SK-N-SH (cell line): ENCODE measurements around the gene DIPK1A.

Experiments used
- ELF1 ChIP-seq: IDR thresholded peaks from 2 replicates; pipeline ENCODE4 v1.4.0; 2012
- EP300 ChIP-seq, 2 experiments: IDR thresholded peaks; 2 replicates each; pipeline versions ENCODE4 v1.4.0 to v1.6.1; 2012; ENCODE audit warnings: borderline replicate concordance in 1 of 2, low read depth in 1 of 2, low read length in 1 of 2
- FOXM1 ChIP-seq: IDR thresholded peaks from 2 replicates; pipeline ENCODE4 v1.4.0; 2012; ENCODE audit warnings: low read depth, mild to moderate bottlenecking
- JUND ChIP-seq: IDR thresholded peaks from 2 replicates; pipeline ENCODE4 v1.4.0; 2012
- MXI1 ChIP-seq: IDR thresholded peaks from 2 replicates; pipeline ENCODE4 v1.6.1; 2012; ENCODE audit warnings: mild to moderate bottlenecking, low read depth, low read length, improper control_type of control experiment
- NRF1 ChIP-seq: IDR thresholded peaks from 2 replicates; pipeline ENCODE4 v1.6.1; 2012; ENCODE audit warnings: low read depth, mild to moderate bottlenecking, low read length
- POLR2AphosphoS5 ChIP-seq: IDR thresholded peaks from 2 replicates; pipeline ENCODE4 v1.6.1; 2012; ENCODE audit warnings: low read depth, low read length
- RFX5 ChIP-seq: IDR thresholded peaks from 2 replicates; pipeline ENCODE4 v1.6.1; 2012; ENCODE audit warnings: mild to moderate bottlenecking, improper control_type of control experiment, low read length
- YY1 ChIP-seq: IDR thresholded peaks from 2 replicates; pipeline ENCODE4 v1.4.0; 2012; ENCODE audit warnings: low read depth, mild to moderate bottlenecking
- TF ChIP-seq, protein P1 (sequence below): IDR thresholded peaks from 2 replicates; pipeline ENCODE4 v1.4.0; 2012; ENCODE audit warnings: low read depth
- TF ChIP-seq, protein P2 (sequence below): fragments of 200-600 bp; sonication (generic); IDR thresholded peaks from 2 replicates; pipeline ENCODE4 v1.6.1; 2017; ENCODE audit warnings: antibody characterized with exemption, mild to moderate bottlenecking, moderate library complexity
- TF ChIP-seq, protein P3 (sequence below): fragments of 150-350 bp; IDR thresholded peaks from 2 replicates; pipeline ENCODE4 v1.6.1; 2017; ENCODE audit warnings: antibody characterized with exemption, low read length, low read depth, borderline replicate concordance
- TF ChIP-seq, protein P4 (sequence below): IDR thresholded peaks from 2 replicates; pipeline ENCODE4 v1.6.1; 2012; ENCODE audit warnings: mild to moderate bottlenecking, low read depth, low read length, moderate library complexity
- TF ChIP-seq, protein P5 (sequence below): IDR thresholded peaks from 2 replicates; pipeline ENCODE4 v1.4.0; 2012; ENCODE audit warnings: low read depth, borderline replicate concordance

DNA sequence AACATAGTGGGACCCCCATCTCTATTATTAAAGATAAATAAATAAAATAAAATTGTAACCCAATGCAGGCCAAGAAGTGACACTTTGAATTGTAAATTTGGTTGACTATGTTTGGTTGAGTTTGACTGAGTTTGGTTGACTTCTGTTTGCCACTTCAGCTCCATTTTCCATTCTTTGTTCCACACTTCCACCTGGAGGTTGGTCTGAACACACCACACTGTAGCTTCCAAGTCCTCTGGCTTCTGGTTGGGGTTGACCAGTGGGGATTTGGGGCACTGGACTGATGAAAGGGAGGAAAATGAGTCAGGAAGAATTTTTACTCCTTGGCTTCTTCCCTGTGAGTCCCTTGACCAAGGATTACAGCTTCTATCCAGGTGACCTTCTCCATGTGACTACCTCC is 40.6 kb upstream of the DIPK1A start:
- TF ChIP-seq NRF1 (no peak), POLR2AphosphoS5 (no peak), MXI1 (no peak), FOXM1 (no peak), RFX5 (no peak), JUND (no peak), YY1 (no peak), EP300 (IDR thresholded peaks at IDR 0.05; ENCODE audit: borderline replicate concordance in 1 of 2, low read depth in 1 of 2, low read length in 1 of 2) (no peak), ELF1 (no peak)
- TF ChIP-seq, protein P1, sequence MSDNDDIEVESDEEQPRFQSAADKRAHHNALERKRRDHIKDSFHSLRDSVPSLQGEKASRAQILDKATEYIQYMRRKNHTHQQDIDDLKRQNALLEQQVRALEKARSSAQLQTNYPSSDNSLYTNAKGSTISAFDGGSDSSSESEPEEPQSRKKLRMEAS, result no peak
- TF ChIP-seq, protein P2, sequence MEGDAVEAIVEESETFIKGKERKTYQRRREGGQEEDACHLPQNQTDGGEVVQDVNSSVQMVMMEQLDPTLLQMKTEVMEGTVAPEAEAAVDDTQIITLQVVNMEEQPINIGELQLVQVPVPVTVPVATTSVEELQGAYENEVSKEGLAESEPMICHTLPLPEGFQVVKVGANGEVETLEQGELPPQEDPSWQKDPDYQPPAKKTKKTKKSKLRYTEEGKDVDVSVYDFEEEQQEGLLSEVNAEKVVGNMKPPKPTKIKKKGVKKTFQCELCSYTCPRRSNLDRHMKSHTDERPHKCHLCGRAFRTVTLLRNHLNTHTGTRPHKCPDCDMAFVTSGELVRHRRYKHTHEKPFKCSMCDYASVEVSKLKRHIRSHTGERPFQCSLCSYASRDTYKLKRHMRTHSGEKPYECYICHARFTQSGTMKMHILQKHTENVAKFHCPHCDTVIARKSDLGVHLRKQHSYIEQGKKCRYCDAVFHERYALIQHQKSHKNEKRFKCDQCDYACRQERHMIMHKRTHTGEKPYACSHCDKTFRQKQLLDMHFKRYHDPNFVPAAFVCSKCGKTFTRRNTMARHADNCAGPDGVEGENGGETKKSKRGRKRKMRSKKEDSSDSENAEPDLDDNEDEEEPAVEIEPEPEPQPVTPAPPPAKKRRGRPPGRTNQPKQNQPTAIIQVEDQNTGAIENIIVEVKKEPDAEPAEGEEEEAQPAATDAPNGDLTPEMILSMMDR, result no peak
- TF ChIP-seq, protein P3, sequence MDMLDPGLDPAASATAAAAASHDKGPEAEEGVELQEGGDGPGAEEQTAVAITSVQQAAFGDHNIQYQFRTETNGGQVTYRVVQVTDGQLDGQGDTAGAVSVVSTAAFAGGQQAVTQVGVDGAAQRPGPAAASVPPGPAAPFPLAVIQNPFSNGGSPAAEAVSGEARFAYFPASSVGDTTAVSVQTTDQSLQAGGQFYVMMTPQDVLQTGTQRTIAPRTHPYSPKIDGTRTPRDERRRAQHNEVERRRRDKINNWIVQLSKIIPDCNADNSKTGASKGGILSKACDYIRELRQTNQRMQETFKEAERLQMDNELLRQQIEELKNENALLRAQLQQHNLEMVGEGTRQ, result no peak
- TF ChIP-seq, protein P4, sequence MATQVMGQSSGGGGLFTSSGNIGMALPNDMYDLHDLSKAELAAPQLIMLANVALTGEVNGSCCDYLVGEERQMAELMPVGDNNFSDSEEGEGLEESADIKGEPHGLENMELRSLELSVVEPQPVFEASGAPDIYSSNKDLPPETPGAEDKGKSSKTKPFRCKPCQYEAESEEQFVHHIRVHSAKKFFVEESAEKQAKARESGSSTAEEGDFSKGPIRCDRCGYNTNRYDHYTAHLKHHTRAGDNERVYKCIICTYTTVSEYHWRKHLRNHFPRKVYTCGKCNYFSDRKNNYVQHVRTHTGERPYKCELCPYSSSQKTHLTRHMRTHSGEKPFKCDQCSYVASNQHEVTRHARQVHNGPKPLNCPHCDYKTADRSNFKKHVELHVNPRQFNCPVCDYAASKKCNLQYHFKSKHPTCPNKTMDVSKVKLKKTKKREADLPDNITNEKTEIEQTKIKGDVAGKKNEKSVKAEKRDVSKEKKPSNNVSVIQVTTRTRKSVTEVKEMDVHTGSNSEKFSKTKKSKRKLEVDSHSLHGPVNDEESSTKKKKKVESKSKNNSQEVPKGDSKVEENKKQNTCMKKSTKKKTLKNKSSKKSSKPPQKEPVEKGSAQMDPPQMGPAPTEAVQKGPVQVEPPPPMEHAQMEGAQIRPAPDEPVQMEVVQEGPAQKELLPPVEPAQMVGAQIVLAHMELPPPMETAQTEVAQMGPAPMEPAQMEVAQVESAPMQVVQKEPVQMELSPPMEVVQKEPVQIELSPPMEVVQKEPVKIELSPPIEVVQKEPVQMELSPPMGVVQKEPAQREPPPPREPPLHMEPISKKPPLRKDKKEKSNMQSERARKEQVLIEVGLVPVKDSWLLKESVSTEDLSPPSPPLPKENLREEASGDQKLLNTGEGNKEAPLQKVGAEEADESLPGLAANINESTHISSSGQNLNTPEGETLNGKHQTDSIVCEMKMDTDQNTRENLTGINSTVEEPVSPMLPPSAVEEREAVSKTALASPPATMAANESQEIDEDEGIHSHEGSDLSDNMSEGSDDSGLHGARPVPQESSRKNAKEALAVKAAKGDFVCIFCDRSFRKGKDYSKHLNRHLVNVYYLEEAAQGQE, result no peak
- TF ChIP-seq, protein P5, sequence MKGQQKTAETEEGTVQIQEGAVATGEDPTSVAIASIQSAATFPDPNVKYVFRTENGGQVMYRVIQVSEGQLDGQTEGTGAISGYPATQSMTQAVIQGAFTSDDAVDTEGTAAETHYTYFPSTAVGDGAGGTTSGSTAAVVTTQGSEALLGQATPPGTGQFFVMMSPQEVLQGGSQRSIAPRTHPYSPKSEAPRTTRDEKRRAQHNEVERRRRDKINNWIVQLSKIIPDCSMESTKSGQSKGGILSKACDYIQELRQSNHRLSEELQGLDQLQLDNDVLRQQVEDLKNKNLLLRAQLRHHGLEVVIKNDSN, result no peak
